ENCODE results near the gene SQSTM1. TPM values are rescaled to one million over a fixed set of nuclear protein-coding genes. Genes with fewer than 3 reads are reported as not detected.

SQSTM1 gene
- total and polyA plus RNA-seq, 2 of the 8 experiments (the other 6 are each of a cell fraction or from before 2014, with no cell fraction given), result 78.6 to 110 TPM

GRCh38 chr5:179869641-179870402 is 49.1 kb downstream of the SQSTM1 start:
- Histone ChIP-seq H4K8ac (ENCODE audit: extremely low read depth, insufficient read depth, low read length) (no peak overlapping the region), H2BK15ac (ENCODE audit: low read length) (no peak overlapping the region), H3K23me2 (ENCODE audit: low read depth, low read length) (no peaks in the 10 kb centered on the region), H3K4ac (replicated peaks; ENCODE audit: insufficient read length, low read depth, low read length) (no peak overlapping the region), H3K9me3 (ENCODE audit: insufficient read depth in 2 of 2, low read depth in 1 of 2, low read length in 1 of 2) (no peaks in the 10 kb centered on the region), H3K36me3 (ENCODE audit: control insufficient read depth in 2 of 4, insufficient read depth in 4 of 4, low read length in 3 of 4) (peaks cover 3 to 12% (median 5%) of the 10 kb centered on the region in 4 experiments; a peak in 5 of 8 replicates), H4K20me1 (replicated peaks in 1 of 2; ENCODE audit: control insufficient read depth in 1 of 2, insufficient read depth in 2 of 2, low read length in 2 of 2) (peaks cover 0 to 4% of the 10 kb centered on the region in 2 experiments), H2AFZ (ENCODE audit: low read length) (no peak overlapping the region), H4K5ac (ENCODE audit: insufficient read length, low read depth, low read length) (no peak overlapping the region), H3K27me3 (replicated peaks in 1 of 4; ENCODE audit: control insufficient read depth in 3 of 4, extremely low read depth in 1 of 4, insufficient read depth in 3 of 4, low read length in 3 of 4) (no peaks in the 10 kb centered on the region), H2BK20ac (ENCODE audit: low read length) (no peak overlapping the region), H3K79me2 (ENCODE audit: control insufficient read depth in 1 of 2, insufficient read depth in 2 of 2, low read length in 2 of 2) (no peaks in the 10 kb centered on the region), H3K4me1 (replicated peaks in 1 of 4; ENCODE audit: control insufficient read depth in 3 of 4, insufficient read depth in 4 of 4, low read length in 3 of 4) (no peaks in the 10 kb centered on the region; a peak in 1 of 7 replicates), H2AK5ac (ENCODE audit: low read depth, low read length) (no peak overlapping the region), H3K27ac (ENCODE audit: low read depth, low read length) (no peak overlapping the region), H3K14ac (ENCODE audit: insufficient read length) (no peak overlapping the region), H3K18ac (ENCODE audit: extremely low read depth, low read length) (no peak overlapping the region), H3K4me3 (ENCODE audit: extremely low read depth in 1 of 4, insufficient read depth in 2 of 4, low read depth in 3 of 4, low read length in 4 of 4) (no peak overlapping the region), H2BK12ac (ENCODE audit: low read depth, low read length) (no peak overlapping the region), H2BK120ac (replicated peaks; ENCODE audit: low read depth, low read length) (no peak overlapping the region), H3K79me1 (ENCODE audit: low read depth, low read length) (no peaks in the 10 kb centered on the region), H4K91ac (replicated peaks; ENCODE audit: insufficient read length, low read length) (no peak overlapping the region), H3K56ac (replicated peaks; ENCODE audit: insufficient read length, low read depth, low read length) (no peak overlapping the region), H3K23ac (ENCODE audit: insufficient read length) (no peak overlapping the region), H3K9ac (replicated peaks in 1 of 4; ENCODE audit: extremely low read depth in 1 of 4, low read depth in 3 of 4, low read length in 3 of 4) (no peak overlapping the region), H2BK5ac (ENCODE audit: low read depth, low read length) (no peak overlapping the region), H3K4me2 (ENCODE audit: insufficient read depth in 1 of 2, low read depth in 2 of 2, low read length in 2 of 2) (no peak overlapping the region)
- WGBS, 2 experiments (ENCODE audit: extremely low coverage in 1 of 2, insufficient coverage in 1 of 2, insufficient read length in 1 of 2, insufficient replicate concordance in 2 of 2, low coverage in 1 of 2, low lambda C conversion rate in 2 of 2, missing lambda C conversion rate in 1 of 2), result 93% methylated on average over 16 of the region's 16 CpGs; no CpG with 5 or more reads in 1 of the 2 experiments
- POLR2A ChIA-PET (ENCODE audit: partially characterized antibody), result interaction anchor here (0.6 to 2.5 kb wide), 8 partner anchors 8 to 146 kb away, joined by 3 to 8 read pairs (median 4); partner anchors contain the start of genes MRNIP and SQSTM1
- CTCF ChIA-PET (ENCODE audit: partially characterized antibody), result interaction anchor here (0.8 to 8.0 kb wide), 17 partner anchors 8 to 68 kb away, joined by 3 to 67 read pairs (median 4); partner anchors contain the start of genes MRNIP and TBC1D9B
- no peak for FAIRE-seq
- TF ChIP-seq RAD21 (IDR thresholded peaks at IDR 0.05 in 1 of 2, conservative IDR thresholded peaks at IDR 0.05 in 1 of 2; ENCODE audit: low read depth in 2 of 2, low read length in 2 of 2) (peak; percentile 11 to 32; a peak in 1 of 4 replicates), CTCF (IDR thresholded peaks at IDR 0.05; ENCODE audit: control extremely low read depth in 1 of 3, insufficient read depth in 1 of 3, low read depth in 1 of 3, low read length in 3 of 3) (peak in 2 of 3 experiments; percentile 27 to 41; a peak in 2 of 4 replicates), CHD1 (IDR thresholded peaks at IDR 0.05; ENCODE audit: low read depth, low read length) (no peak), NRF1 (IDR thresholded peaks at IDR 0.05; ENCODE audit: low read depth, low read length) (no peak)
- no peak for DNase-seq (ENCODE audit: low read depth in 1 of 2, low spot score in 2 of 2)

Data from H1 (cell line).